Measurements from ENCODE around the gene IQCN. TPM values are rescaled to one million over a fixed set of nuclear protein-coding genes. Genes with fewer than 3 reads are reported as not detected.
A peak's percentile ranks its signal among the peaks of the same experiment; 100 is the strongest.

The IQCN gene
- total and polyA plus RNA-seq, 10 donors: 1.4 to 17.1 (median 8.5) TPM

DNA sequence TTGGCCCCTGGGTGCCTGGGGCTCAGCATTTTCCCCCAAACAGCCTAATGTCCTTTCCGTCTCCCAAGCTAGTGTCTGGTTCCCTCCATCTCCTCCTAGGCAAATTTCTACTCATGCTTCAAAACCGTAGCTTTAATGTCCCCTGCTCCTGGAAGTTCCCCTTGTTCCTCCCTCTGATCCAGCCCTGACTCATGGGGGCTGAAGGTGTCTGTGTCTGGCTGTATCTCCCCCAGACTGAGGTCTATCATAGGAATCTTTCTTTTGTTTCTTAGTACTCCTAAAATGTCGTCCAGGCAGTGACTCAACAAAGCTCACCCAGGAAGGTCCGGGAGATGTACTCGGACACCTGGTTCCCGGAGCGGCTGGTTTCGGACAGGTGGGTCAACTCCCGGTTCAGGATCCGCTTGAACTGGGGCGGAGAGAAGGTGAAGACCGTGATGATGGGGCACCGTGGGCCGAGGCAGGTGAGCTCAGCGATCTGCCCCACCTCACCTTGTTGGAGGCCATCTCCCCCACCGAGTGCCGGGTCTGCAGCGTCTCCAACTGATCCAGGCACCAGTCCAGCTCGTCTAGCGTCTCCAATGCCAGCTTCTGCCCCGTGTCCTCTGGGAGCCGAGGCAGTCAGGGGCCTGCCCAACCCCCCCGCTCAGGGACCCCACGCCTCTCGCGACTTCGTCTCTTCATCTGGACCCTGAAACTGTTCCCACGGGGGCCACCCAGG, 54.2 kb downstream of the IQCN start:
- no peak for DNase-seq
- WGBS, 5 donors: 70 to 77% (median 74%) methylated on average over 27 to 28 of the region's 28 CpGs
- Histone ChIP-seq H3K27me3 (replicated peaks in 1 of 7) (peaks cover 0 to 56% (median 24%) of the 10 kb centered on the region in 7 donors), H3K9me3 (no peaks in the 10 kb centered on the region), H3K4me1 (peaks cover 5 to 22% (median 15%) of the 10 kb centered on the region in 6 donors), H3K27ac (no peak overlapping the region), H3K4me3 (no peak overlapping the region), H3K36me3 (no peaks in the 10 kb centered on the region)
- no peak for TF ChIP-seq CTCF (IDR thresholded peaks at IDR 0.05 in 8 of 11, conservative IDR thresholded peaks at IDR 0.05 in 3 of 11)
- no peak for TF ChIP-seq POLR2AphosphoS5 (IDR thresholded peaks at IDR 0.05)
- no peak for TF ChIP-seq POLR2A (IDR thresholded peaks at IDR 0.05)
- intact Hi-C loops (cut with DNase I; ENCODE audit: low total_unique reads): no loop called here

- H3K4me1 ChIP-seq: peaks cover 0 to 7% (median under 1%) of the 10 kb centered on the region in 6 donors
- H3K27ac ChIP-seq: no peak overlapping the region
- H3K27me3 ChIP-seq (replicated peaks in 1 of 7): peaks cover 0 to 41% (median 18%) of the 10 kb centered on the region in 7 donors
- DNase-seq: no peak
- no peaks in the 10 kb centered on the region for H3K9me3 ChIP-seq
- TF ChIP-seq POLR2AphosphoS5 (IDR thresholded peaks at IDR 0.05) (no peak), CTCF (IDR thresholded peaks at IDR 0.05 in 8 of 11, conservative IDR thresholded peaks at IDR 0.05 in 3 of 11) (no peak), POLR2A (IDR thresholded peaks at IDR 0.05) (no peak)
- 69 to 90% (median 85%) methylated on average over 3 of the region's 3 CpGs for WGBS, 5 donors
- no peaks in the 10 kb centered on the region for H3K36me3 ChIP-seq
- H3K4me3 ChIP-seq: no peak overlapping the region
- intact Hi-C loops (cut with DNase I; ENCODE audit: low total_unique reads): no loop called here
These were observed 55.7 kb downstream of the IQCN start for GRCh38 chr19:18218600-18218999.

- Histone ChIP-seq H3K36me3 (no peaks in the 10 kb centered on the region), H3K4me1 (peaks cover 0 to 7% (median 0%) of the 10 kb centered on the region in 6 donors), H3K9me3 (no peaks in the 10 kb centered on the region), H3K27ac (no peak overlapping the region), H3K4me3 (no peak overlapping the region), H3K27me3 (replicated peaks in 1 of 7) (peaks cover 0 to 38% (median 18%) of the 10 kb centered on the region in 7 donors)
- WGBS, 5 donors: 82 to 87% (median 85%) methylated on average over 13 to 17 of the region's 17 CpGs
- DNase-seq: no peak
- no peak for TF ChIP-seq CTCF (IDR thresholded peaks at IDR 0.05 in 8 of 11, conservative IDR thresholded peaks at IDR 0.05 in 3 of 11)
- peak in 1 of 3 donors; percentile 24 for TF ChIP-seq POLR2AphosphoS5 (IDR thresholded peaks at IDR 0.05)
- intact Hi-C loops (cut with DNase I; ENCODE audit: low total_unique reads): no loop called here
These were observed 56.1 kb downstream of the IQCN start for GRCh38 chr19:18218159-18218558.

DNA sequence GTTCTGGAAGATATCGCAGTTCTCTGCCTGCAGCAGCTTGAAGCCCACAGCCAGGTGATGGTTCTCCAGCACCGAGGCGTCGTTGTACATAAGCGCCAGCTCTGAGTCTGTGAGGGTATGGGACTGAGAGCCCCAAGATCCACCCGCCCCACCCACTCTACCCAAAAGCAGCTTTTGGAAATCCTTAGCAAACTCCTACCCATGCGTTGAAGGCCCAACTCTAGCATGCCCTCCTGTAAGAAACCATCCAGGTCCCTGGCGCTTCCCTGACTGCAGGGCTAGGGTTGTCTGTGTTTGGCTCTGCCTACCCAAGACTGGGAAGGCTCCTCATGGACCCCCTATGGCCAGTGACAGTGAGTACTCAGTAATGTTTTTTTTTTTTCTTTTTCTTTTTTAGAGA, 57.5 kb downstream of the IQCN start:
- no peak for TF ChIP-seq POLR2AphosphoS5 (IDR thresholded peaks at IDR 0.05)
- no peak for TF ChIP-seq CTCF (IDR thresholded peaks at IDR 0.05 in 8 of 11, conservative IDR thresholded peaks at IDR 0.05 in 3 of 11)
- TF ChIP-seq POLR2A (IDR thresholded peaks at IDR 0.05): no peak
- intact Hi-C loops (cut with DNase I; ENCODE audit: low total_unique reads): no loop called here
- WGBS, 5 donors: 90 to 97% (median 94%) methylated on average over 8 of the region's 8 CpGs
- Histone ChIP-seq H3K4me1 (peaks cover 0 to 7% (median 0%) of the 10 kb centered on the region in 6 donors), H3K9me3 (no peaks in the 10 kb centered on the region), H3K27me3 (replicated peaks in 1 of 7) (peaks cover 0 to 35% (median 14%) of the 10 kb centered on the region in 7 donors), H3K27ac (no peak overlapping the region), H3K36me3 (no peaks in the 10 kb centered on the region), H3K4me3 (no peak overlapping the region)
- no peak for DNase-seq

All from spleen (tissue), 11 donors.